22Rv1 (cell line): ENCODE measurements around the gene CASP2.

ENCODE experiments used
- H3K27ac ChIP-seq: fragments of 450-650 bp; 2 replicates; pipeline ENCODE4 v1.5.1; 2017
- CTCF ChIP-seq: fragments of 450-650 bp; IDR thresholded peaks from 2 replicates; pipeline ENCODE4 v1.5.1; 2017; ENCODE audit warnings: mild to moderate bottlenecking
- ZFX ChIP-seq: fragments of 450-650 bp; IDR thresholded peaks from 2 replicates; pipeline ENCODE4 v1.6.1; 2017; ENCODE audit warnings: antibody characterized with exemption, borderline replicate concordance

The CASP2 gene

GRCh38 chr7:143244321-143244720, 43.8 kb upstream of the CASP2 start:
- TF ChIP-seq ZFX (no peak), CTCF (no peak)
- peak overlapping the region; percentile 61 for H3K27ac ChIP-seq

- TF ChIP-seq ZFX (no peak), CTCF (no peak)
- peak overlapping the region; percentile 61 for H3K27ac ChIP-seq
Measured at GRCh38 chr7:143245123-143245522, 43.0 kb upstream of the CASP2 start.

- TF ChIP-seq CTCF = no peak
- TF ChIP-seq ZFX = no peak
Measured at GRCh38 chr7:143247372-143247771, 40.8 kb upstream of the CASP2 start.

GRCh38 chr7:143248761-143249354, 39.3 kb upstream of the CASP2 start:
- TF ChIP-seq CTCF = no peak
- no peak for TF ChIP-seq ZFX
- H3K27ac ChIP-seq = no peak overlapping the region

More at GRCh38 chr7:143247372-143247771, 40.8 kb upstream of the CASP2 start:
- no peak overlapping the region for H3K27ac ChIP-seq

GRCh38 chr7:143250199-143250598, 38.0 kb upstream of the CASP2 start:
- no peak for TF ChIP-seq ZFX
- TF ChIP-seq CTCF = no peak
- no peak overlapping the region for H3K27ac ChIP-seq

- no peak overlapping the region for H3K27ac ChIP-seq
- TF ChIP-seq CTCF (no peak), ZFX (no peak)
Measured at GRCh38 chr7:143250822-143251221, 37.3 kb upstream of the CASP2 start.

- TF ChIP-seq CTCF (no peak), ZFX (no peak)
- no peak overlapping the region for H3K27ac ChIP-seq
Measured at GRCh38 chr7:143252006-143252405, 36.1 kb upstream of the CASP2 start.
